Stimulated activated CD4-positive, alpha-beta T cell treated with anti-CD3 and anti-CD28 coated beads, Interleukin-1b, Interleukin-23, amount 100 ng/mL, for 24 hours (primary cell): ENCODE results near the gene UNG.

Experiments used
- DNase-seq, 4 experiments: peaks; one replicate each; pipeline ENCODE4 v3.0.0-alpha.2; 2020; ENCODE audit warnings: low read depth in 4 of 4, low spot score in 1 of 4

UNG gene

DNA sequence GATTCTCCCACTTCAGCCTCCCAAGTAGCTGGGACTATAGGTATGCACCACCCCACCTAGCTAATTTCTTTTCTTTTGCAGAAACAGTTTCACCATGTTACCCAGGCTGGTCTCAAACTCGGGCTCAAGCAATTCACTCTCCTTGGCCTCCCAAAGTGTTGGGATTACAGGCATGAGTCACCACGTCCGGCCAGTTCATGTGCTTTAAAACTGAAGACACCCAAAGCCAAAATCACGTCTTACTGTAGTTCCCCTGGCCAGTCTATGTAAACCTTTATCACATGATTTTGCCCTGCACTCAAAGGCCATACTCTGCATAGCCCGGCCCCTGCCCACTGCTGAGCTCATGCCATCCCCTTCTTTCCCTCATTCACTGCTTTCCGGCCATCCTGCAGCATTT lies 8.6 kb upstream of the UNG start:
- DNase-seq, result no peak

- no peak for DNase-seq
Observed at GRCh38 chr12:109089683-109090082, 7.7 kb upstream of the UNG start.

GRCh38 chr12:109092497-109093021 lies 4.8 kb upstream of the UNG start:
- no peak for DNase-seq

GRCh38 chr12:109093022-109093918 lies 4.1 kb upstream of the UNG start, which contains the start of gene ALKBH2:
Gene ALKBH2, minus strand, starts transcription at chr12:109093472. Its CDS starts 686 bp downstream, at chr12:109092786.
- DNase-seq, result peak; percentile 88 to 92 (median 89)

DNA sequence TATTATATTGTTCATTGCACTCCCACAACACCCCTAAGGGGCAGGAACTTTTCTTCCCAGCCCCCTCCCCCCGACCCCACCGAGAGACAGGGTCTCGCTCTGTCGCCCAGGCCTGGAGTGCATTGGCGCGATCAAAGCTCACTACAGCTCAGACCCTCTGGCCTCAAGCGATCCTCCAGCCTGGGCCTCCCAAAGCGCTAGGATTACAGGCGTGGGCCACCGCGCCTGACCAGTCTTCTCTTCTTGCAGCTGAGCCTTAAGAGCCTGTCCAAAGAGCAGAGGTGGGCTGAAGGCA lies 310 bp upstream of the UNG start:
- DNase-seq, result no peak

DNA sequence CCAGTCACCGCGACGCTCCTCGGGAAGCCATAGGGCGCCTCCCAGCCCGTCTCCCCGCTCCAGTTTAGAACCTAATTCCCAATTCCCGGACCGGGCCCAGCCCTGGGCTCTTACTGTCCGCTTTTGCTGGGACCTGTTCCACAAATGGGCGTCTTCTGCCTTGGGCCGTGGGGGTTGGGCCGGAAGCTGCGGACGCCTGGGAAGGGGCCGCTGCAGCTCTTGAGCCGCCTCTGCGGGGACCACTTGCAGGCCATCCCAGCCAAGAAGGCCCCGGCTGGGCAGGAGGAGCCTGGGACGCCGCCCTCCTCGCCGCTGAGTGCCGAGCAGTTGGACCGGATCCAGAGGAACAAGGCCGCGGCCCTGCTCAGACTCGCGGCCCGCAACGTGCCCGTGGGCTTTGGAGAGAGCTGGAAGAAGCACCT lies 797 bp downstream of the UNG start:
- DNase-seq, result no peak

GRCh38 chr12:109098651-109099050 lies 1.3 kb downstream of the UNG start:
- DNase-seq, result no peak

GRCh38 chr12:109099431-109100020 lies 2.1 kb downstream of the UNG start:
- no peak for DNase-seq

- no peak for DNase-seq
Observed at GRCh38 chr12:109100741-109101140, 3.3 kb downstream of the UNG start.

- DNase-seq, result no peak
Observed at GRCh38 chr12:109102491-109102890, 5.1 kb downstream of the UNG start.

GRCh38 chr12:109105176-109105575 lies 7.8 kb downstream of the UNG start:
- DNase-seq, result no peak

DNA sequence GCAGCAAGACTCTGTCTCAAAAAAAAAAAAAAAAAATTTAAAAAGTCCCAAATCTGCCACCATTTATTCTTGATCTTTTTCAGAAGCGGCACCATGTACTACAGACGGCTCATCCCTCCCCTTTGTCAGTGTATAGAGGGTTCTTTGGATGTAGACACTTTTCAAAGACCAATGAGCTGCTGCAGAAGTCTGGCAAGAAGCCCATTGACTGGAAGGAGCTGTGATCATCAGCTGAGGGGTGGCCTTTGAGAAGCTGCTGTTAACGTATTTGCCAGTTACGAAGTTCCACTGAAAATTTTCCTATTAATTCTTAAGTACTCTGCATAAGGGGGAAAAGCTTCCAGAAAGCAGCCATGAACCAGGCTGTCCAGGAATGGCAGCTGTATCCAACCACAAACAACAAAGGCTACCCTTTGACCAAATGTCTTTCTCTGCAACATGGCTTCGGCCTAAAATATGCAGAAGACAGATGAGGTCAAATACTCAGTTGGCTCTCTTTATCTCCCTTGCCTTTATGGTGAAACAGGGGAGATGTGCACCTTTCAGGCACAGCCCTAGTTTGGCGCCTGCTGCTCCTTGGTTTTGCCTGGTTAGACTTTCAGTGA lies 12.5 kb downstream of the UNG start:
- no peak for DNase-seq

GRCh38 chr12:109110988-109111495 lies 13.6 kb downstream of the UNG start:
- DNase-seq, result peak in 3 of 4 experiments; percentile 18 to 44 (median 38)

DNA sequence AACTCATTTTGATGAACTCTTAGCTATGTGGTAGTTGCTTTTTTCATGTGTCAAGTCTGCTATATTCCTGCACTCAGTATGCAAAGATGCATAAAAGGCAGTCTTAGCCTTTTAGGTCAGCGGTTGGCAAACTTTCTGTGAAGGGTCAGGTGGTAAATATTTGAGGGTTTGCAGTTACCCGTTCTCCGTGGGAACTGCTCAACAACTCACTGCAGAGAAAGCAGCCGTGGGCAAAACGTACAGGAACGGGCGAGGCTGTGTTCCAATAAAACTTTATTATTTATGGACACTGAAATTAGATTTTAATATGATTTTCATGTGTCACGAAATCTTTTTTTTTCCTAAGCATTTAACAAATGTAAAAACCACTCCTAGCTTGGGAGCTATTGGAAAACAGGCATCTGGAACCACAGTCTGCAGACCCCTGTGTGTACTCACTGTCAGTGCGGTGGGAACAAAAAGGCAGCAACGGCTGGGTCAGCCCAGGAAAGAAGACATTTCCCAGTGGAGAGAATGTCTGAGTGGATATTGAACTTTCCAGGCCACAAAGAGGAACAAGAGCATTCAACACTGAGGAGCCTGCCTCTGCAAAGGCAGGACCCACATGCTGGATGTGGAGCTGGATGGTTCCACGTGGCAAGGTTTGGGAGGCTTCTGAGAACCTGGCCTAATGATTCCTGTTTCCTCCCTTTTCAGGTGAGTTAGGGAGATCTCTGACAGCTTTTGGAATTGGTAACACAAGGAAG lies 15.5 kb downstream of the UNG start:
- DNase-seq, result no peak

DNA sequence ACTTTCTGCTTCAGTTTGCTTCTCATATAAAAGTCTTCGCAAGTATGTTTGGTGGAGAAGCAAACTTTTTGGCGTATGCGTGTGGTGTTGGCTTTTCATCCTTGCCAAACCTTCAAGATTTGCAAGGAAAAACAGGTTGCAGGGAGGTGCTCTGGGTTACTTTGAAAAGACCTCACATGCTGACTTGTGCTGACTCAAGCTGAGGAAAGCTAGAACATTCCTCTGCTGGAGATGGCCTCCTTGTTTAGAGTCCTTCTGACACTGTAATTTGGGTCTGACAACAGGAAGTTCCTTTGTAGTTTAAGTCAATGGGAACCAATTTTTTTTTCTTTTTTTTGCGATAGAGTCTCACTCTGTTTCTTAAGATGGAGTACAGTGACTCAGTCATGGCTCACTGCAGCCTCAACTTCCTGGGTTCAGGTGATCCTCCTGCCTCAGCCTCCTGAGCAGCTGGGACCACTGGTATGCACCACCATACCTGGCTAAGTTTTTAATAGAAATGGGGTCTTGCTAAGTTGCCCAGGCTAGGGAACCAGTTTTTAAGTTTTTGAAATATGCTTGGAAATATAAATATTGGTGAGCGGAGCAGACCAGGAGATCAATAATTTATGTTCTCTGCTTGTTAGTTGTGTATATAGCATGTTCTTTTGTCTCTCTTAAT lies 16.4 kb downstream of the UNG start:
- no peak for DNase-seq

GRCh38 chr12:109114644-109115043 lies 17.2 kb downstream of the UNG start:
- DNase-seq, result no peak

DNA sequence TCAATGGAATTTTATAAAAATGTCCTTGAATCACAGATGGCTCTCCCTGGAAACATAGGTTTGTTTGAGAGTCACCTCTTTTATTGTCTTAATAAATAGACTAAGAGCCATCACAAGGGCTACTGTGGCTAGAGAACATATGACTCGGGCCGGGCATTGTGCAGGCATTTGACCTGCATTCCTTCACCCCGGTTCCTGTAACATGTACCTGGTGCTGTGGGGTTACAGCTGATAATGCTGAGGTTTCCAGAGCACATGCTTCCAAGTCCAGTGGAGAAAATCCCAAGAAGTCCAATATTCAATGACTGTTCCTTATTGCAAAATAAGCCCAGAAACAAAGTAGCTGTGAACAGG lies 18.0 kb downstream of the UNG start:
- no peak for DNase-seq

GRCh38 chr12:109115758-109116610 lies 18.6 kb downstream of the UNG start, which contains the start of gene ACACB:
Gene ACACB, plus strand, starts transcription at chr12:109116587. Its CDS starts 22,819 bp downstream, at chr12:109139406.
- DNase-seq, result no peak

DNA sequence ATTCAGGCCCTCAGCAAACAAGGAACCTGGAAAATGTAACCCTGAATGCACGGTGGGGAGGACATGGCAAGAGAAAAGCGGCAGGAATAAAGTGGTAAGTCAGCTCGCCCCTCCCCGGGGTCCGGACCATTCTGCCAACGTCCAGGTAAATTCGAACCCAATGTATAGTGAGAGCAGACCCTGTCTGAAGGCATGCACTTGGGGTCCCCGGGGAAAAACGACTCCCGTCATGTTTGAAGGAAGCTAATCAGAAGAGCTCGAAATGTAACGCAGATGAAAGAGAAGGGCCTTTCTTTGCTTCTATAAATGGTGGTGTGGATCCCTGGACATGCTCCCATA lies 19.2 kb downstream of the UNG start:
- no peak for DNase-seq

DNA sequence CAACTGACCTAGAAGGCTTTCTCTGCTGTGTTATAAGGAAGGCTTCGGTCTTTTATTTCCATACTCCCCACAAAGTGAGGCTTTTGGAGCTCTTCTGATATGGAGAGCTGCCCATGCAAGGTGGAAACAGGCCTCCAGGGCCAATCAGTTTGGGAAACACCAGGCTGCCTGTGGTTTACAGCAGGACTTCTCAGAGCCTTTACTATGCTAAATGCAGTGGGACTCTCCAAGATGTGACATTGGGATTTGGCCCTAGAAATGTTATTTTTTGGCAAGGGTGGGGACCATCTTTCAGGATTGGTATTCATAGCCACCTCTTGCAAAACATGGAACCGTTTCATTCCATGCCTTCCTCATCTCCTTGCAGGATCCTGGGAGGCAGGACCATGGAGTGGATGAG lies 22.7 kb downstream of the UNG start:
- no peak for DNase-seq
